Panc1 (cell line): ENCODE data around the gene RAB1B. TPM values are rescaled to one million over a fixed set of nuclear protein-coding genes. Genes with fewer than 3 reads are reported as not detected.

Experiments
- ATAC-seq: fragments of 200-7000 bp; cut with Tn5 transposase; 2 replicates; pipeline ENCODE4 v1.9.1; 2020; ENCODE audit warnings: mild to moderate bottlenecking, moderate library complexity
- BruUV-seq: library from RNA; stranded (reverse); fragments of 400-500 nt; replicated peaks from 2 replicates; lab custom pipeline; 2021; lab: Mats Ljungman, UMichigan
- CTCF ChIA-PET: fragments of 300-600 bp; sonication (Branson Sonifier 250); formaldehyde crosslinking; loops from one replicate; lab custom pipeline; 2022; ENCODE audit warnings: antibody characterized with exemption; lab: Charles Lee
- POLR2A ChIA-PET: fragments of 300-600 bp; sonication (Branson Sonifier 250); formaldehyde crosslinking; loops from one replicate; lab custom pipeline; 2022; ENCODE audit warnings: antibody characterized with exemption; lab: Charles Lee
- DNase-seq: peaks from one replicate; pipeline ENCODE4 v3.0.0-alpha.2; 2010; ENCODE audit warnings: low read depth, low spot score
- H3K27ac ChIP-seq: 2 replicates; pipeline ENCODE4 v1.5.1; 2011; ENCODE audit warnings: mild to moderate bottlenecking, low read length, inconsistent platforms
- H3K27me3 ChIP-seq: fragments of 200-500 bp; sonication (Bioruptor generic); 2 replicates; pipeline ENCODE4 v1.6.0; 2014; ENCODE audit warnings: low read length, inconsistent platforms; ENCODE audit not compliant: control insufficient read depth, insufficient read depth
- H3K36me3 ChIP-seq: fragments of 200-500 bp; sonication (Bioruptor generic); 2 replicates; pipeline ENCODE4 v1.5.1; 2014; ENCODE audit warnings: inconsistent platforms, mild to moderate bottlenecking, low read length, moderate library complexity; ENCODE audit not compliant: control insufficient read depth, insufficient read depth
- H3K4me1 ChIP-seq: 2 replicates; pipeline ENCODE4 v1.5.1; 2011; ENCODE audit warnings: inconsistent platforms, mild to moderate bottlenecking, low read length, moderate library complexity; ENCODE audit not compliant: control insufficient read depth, insufficient read depth
- H3K4me3 ChIP-seq, 2 experiments: 2 replicates each; pipeline ENCODE4 v1.5.1; 2011 to 2012; ENCODE audit warnings: low read depth in 2 of 2, low read length in 2 of 2, mild to moderate bottlenecking in 2 of 2, inconsistent platforms in 1 of 2, moderate library complexity in 1 of 2
- H3K9me3 ChIP-seq: fragments of 200-500 bp; sonication (Bioruptor generic); 2 replicates; pipeline ENCODE4 v1.5.1; 2014; ENCODE audit warnings: low read depth, mild to moderate bottlenecking, inconsistent platforms, low read length, moderate library complexity; ENCODE audit not compliant: control insufficient read depth, insufficient read depth
- POLR2AphosphoS5 ChIP-seq: IDR thresholded peaks from 2 replicates; pipeline ENCODE4 v1.6.1; 2012; ENCODE audit warnings: mild to moderate bottlenecking, low read depth, low read length, moderate library complexity
- SIN3A ChIP-seq: IDR thresholded peaks from 2 replicates; pipeline ENCODE4 v1.6.1; 2012; ENCODE audit warnings: low read depth, mild to moderate bottlenecking, low read length, moderate library complexity, borderline replicate concordance; ENCODE audit not compliant: insufficient read depth
- TCF7L2 ChIP-seq: IDR thresholded peaks from 2 replicates; pipeline ENCODE4 v1.6.1; 2011; ENCODE audit warnings: mild to moderate bottlenecking, low read depth, low read length, inconsistent platforms
- in situ Hi-C: cut with HindIII; loops from 2 replicates; pipeline ENCODE4 v1.10.0; 2016; ENCODE audit warnings: low sequenced_read_pairs, low pct_unique_long_range_greater_than_20kb
- intact Hi-C: fragments of 100-400 bp; cut with micrococcal nuclease; formaldehyde crosslinking; loops from one replicate; pipeline ENCODE4 v1.10.0; 2022; ENCODE audit not compliant: unreplicated experiment
- total RNA-seq: library from RNA; stranded (reverse); gene quantifications from one replicate; pipeline ENCODE4 v1.2.1, GENCODE V29; 2021; ENCODE audit not compliant: unreplicated experiment
- TF ChIP-seq, protein P1 (sequence below), 2 experiments: IDR thresholded peaks; 2 replicates each; pipeline ENCODE4 v1.6.1; 2011 to 2012; ENCODE audit warnings: low read depth in 2 of 2, control low read depth in 1 of 2, low read length in 1 of 2, mild to moderate bottlenecking in 1 of 2, moderate library complexity in 1 of 2; ENCODE audit not compliant: insufficient read depth in 1 of 2
- TF ChIP-seq, protein P2 (sequence below): fragments of 450-650 bp; IDR thresholded peaks from 2 replicates; pipeline ENCODE4 v1.5.1; 2017; ENCODE audit warnings: mild to moderate bottlenecking

The RAB1B gene
- total RNA-seq, 1 experiment from 2014 or later: 256 TPM

DNA sequence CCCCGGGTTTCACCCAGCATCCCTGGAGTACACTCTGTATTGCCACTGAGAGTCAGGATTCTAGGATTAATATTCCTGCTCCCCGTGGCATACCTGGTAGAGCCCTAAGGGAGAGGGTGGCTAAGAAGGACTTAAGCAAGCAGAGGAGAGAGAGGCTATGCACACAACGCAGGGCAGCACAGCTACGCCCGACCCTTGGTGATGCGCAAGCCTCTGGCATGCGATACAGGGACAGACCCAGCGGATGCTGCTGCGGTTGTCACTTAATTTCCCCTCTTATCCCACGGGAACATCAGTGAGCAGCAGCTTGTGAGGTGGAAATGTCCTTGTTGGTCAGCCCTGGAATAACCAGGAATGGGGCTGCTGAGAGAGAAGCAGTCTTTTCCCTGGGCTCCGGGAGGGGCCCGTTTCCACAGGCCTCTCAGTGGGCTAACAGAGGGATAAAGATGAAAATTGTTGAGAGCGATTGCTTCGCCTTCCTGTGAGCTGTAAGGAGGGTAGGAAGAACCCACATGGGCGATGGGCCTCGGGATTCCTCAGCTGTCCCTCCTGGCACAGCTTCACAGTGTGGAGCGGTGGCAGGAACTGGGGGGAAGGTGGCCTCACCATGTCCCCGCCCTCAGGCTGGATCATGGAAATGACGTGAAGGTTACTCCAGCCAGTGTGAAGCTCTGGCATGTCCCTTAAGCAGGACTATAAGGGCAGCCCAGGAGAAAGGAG, 48.4 kb upstream of the RAB1B start:
- Histone ChIP-seq H3K4me1 (peaks cover 4% of the 10 kb centered on the region; the same call in 1 of the 2 replicates), H3K4me3 (no peak overlapping the region), H3K27me3 (no peaks in the 10 kb centered on the region), H3K27ac (no peak overlapping the region), H3K9me3 (no peaks in the 10 kb centered on the region), H3K36me3 (peaks cover 10% of the 10 kb centered on the region; the same call in 1 of the 2 replicates)
- BruUV-seq: no TSS peak
- no peak for DNase-seq
- intact Hi-C loops: no loop called here
- in situ Hi-C loops: no loop called here
- ChIA-PET CTCF (interaction anchor here (0.8 kb wide), 1 partner anchor 39 kb away, joined by 4 read pairs; no protein-coding TSS in a partner anchor), POLR2A (no interaction called here)
- TF ChIP-seq TCF7L2: no peak
- no peak for ATAC-seq

DNA sequence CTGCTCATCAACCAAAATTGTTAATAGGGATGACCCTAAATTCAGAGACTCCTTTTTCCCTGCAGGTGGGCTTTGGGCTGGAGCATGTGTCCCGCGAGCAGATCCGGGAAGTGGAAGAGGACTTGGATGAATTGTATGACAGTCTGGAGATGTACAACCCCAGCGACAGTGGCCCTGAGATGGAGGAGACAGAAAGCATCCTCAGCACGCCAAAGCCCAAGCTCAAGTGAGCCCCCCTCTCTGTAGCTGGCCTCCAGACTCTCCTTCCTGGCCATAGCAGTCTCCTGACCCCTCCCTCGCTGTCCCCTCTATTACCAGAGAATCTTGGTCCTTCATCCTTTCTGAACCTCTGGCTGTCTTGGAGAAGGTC, 47.9 kb upstream of the RAB1B start:
- intact Hi-C loops: no loop called here
- Histone ChIP-seq H3K4me3 (no peak overlapping the region), H3K36me3 (peaks cover 12% of the 10 kb centered on the region; the same call in 1 of the 2 replicates), H3K9me3 (no peaks in the 10 kb centered on the region), H3K4me1 (peaks cover 4% of the 10 kb centered on the region; the same call in 1 of the 2 replicates), H3K27ac (no peak overlapping the region), H3K27me3 (no peaks in the 10 kb centered on the region)
- in situ Hi-C loops: no loop called here
- ChIA-PET CTCF (interaction anchor here (0.8 to 1.1 kb wide), 2 partner anchors 29 to 38 kb away, joined by 3 to 4 read pairs; no protein-coding TSS in a partner anchor), POLR2A (no interaction called here)
- DNase-seq (no peak), ATAC-seq (no peak)
- BruUV-seq: no TSS peak
- no peak for TF ChIP-seq SIN3A
- no peak for TF ChIP-seq TCF7L2
- TF ChIP-seq, protein P1, sequence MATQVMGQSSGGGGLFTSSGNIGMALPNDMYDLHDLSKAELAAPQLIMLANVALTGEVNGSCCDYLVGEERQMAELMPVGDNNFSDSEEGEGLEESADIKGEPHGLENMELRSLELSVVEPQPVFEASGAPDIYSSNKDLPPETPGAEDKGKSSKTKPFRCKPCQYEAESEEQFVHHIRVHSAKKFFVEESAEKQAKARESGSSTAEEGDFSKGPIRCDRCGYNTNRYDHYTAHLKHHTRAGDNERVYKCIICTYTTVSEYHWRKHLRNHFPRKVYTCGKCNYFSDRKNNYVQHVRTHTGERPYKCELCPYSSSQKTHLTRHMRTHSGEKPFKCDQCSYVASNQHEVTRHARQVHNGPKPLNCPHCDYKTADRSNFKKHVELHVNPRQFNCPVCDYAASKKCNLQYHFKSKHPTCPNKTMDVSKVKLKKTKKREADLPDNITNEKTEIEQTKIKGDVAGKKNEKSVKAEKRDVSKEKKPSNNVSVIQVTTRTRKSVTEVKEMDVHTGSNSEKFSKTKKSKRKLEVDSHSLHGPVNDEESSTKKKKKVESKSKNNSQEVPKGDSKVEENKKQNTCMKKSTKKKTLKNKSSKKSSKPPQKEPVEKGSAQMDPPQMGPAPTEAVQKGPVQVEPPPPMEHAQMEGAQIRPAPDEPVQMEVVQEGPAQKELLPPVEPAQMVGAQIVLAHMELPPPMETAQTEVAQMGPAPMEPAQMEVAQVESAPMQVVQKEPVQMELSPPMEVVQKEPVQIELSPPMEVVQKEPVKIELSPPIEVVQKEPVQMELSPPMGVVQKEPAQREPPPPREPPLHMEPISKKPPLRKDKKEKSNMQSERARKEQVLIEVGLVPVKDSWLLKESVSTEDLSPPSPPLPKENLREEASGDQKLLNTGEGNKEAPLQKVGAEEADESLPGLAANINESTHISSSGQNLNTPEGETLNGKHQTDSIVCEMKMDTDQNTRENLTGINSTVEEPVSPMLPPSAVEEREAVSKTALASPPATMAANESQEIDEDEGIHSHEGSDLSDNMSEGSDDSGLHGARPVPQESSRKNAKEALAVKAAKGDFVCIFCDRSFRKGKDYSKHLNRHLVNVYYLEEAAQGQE (IDR thresholded peaks at IDR 0.05; ENCODE audit: insufficient read depth in 1 of 2, low read depth in 2 of 2, low read length in 1 of 2): no peak

DNA sequence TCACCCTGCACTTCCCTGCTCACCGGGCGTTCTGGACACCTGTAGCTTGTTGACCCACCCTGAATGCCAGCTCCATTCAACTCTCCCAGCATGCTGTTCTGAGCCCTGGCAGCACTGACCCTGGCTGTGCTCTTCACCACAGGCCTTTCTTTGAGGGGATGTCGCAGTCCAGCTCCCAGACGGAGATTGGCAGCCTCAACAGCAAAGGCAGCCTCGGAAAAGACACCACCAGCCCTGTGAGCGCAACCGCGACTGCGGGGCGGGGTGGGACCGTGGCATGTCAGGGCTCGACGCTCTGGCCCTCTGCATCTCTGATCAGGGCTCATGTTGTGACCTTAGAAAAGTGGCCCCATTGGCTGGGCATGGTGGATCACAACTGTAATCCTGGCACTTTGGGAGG, 47.4 kb upstream of the RAB1B start:
- no peak for DNase-seq
- H3K27ac ChIP-seq: no peak overlapping the region
- ChIA-PET CTCF (interaction anchor here (0.8 to 1.4 kb wide), 3 partner anchors 29 to 38 kb away, joined by 3 to 6 read pairs (median 4); no protein-coding TSS in a partner anchor), POLR2A (no interaction called here)
- TF ChIP-seq TCF7L2 (no peak), SIN3A (no peak), POLR2AphosphoS5 (no peak)
- TF ChIP-seq, protein P1 (IDR thresholded peaks at IDR 0.05; ENCODE audit: insufficient read depth in 1 of 2, low read depth in 2 of 2, low read length in 1 of 2): no peak
- TF ChIP-seq, protein P2, sequence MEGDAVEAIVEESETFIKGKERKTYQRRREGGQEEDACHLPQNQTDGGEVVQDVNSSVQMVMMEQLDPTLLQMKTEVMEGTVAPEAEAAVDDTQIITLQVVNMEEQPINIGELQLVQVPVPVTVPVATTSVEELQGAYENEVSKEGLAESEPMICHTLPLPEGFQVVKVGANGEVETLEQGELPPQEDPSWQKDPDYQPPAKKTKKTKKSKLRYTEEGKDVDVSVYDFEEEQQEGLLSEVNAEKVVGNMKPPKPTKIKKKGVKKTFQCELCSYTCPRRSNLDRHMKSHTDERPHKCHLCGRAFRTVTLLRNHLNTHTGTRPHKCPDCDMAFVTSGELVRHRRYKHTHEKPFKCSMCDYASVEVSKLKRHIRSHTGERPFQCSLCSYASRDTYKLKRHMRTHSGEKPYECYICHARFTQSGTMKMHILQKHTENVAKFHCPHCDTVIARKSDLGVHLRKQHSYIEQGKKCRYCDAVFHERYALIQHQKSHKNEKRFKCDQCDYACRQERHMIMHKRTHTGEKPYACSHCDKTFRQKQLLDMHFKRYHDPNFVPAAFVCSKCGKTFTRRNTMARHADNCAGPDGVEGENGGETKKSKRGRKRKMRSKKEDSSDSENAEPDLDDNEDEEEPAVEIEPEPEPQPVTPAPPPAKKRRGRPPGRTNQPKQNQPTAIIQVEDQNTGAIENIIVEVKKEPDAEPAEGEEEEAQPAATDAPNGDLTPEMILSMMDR: no peak
- peaks cover 4% of the 10 kb centered on the region; the same call in 1 of the 2 replicates for H3K4me1 ChIP-seq
- intact Hi-C loops: no loop called here
- in situ Hi-C loops: no loop called here
- BruUV-seq: no TSS peak
- ATAC-seq: no peak
- H3K36me3 ChIP-seq: peaks cover 12% of the 10 kb centered on the region; the same call in 1 of the 2 replicates
- H3K4me3 ChIP-seq: no peak overlapping the region
- no peaks in the 10 kb centered on the region for H3K9me3 ChIP-seq
- no peaks in the 10 kb centered on the region for H3K27me3 ChIP-seq
